Sigmoid colon (tissue), 7 donors: ENCODE measurements around the gene CFAP99. TPM values are rescaled to one million over a fixed set of nuclear protein-coding genes. Genes with fewer than 3 reads are reported as not detected.

Experiments used
- DNase-seq: peaks from one replicate; pipeline ENCODE4 v3.0.0-alpha.2; 2019
- H3K27ac ChIP-seq, 4 donors: fragments of 200-600 bp; sonication (generic); one replicate each; pipeline ENCODE4 v1.5.1; 2016 to 2019; ENCODE audit warnings: mild to moderate bottlenecking in 1 of 4
- H3K27me3 ChIP-seq, 3 donors: fragments of 200-600 bp; sonication (generic); one replicate each; pipeline ENCODE4 v1.5.1; 2019; ENCODE audit warnings: mild to moderate bottlenecking in 1 of 3
- H3K36me3 ChIP-seq, 4 donors: fragments of 200-600 bp; sonication (generic); one replicate each; pipeline ENCODE4 v1.5.1; 2016 to 2019
- H3K4me1 ChIP-seq, 4 donors: fragments of 200-600 bp; sonication (generic); one replicate each; pipeline ENCODE4 v1.5.1; 2017 to 2019
- H3K4me3 ChIP-seq, 4 donors: fragments of 200-600 bp; sonication (generic); one replicate each; pipeline ENCODE4 v1.5.1; 2017 to 2019; ENCODE audit warnings: mild to moderate bottlenecking in 2 of 4, moderate library complexity in 1 of 4
- H3K9me3 ChIP-seq, 4 donors: fragments of 200-600 bp in 3 of 4; sonication (generic) in 3 of 4; one replicate each; pipeline versions ENCODE4 v1.5.1 to v1.6.1; 2013 to 2019
- CTCF ChIP-seq, 4 experiments: fragments of 450-650 bp in 3 of 4; fragments of 200-600 bp in 1 of 4; IDR thresholded peaks; one replicate each; pipeline ENCODE4 v1.5.1; 2016 to 2019; ENCODE audit warnings: antibody characterized with exemption in 4 of 4, mild to moderate bottlenecking in 3 of 4, moderate library complexity in 2 of 4
- EP300 ChIP-seq, 4 donors: sonication (generic); formaldehyde crosslinking; IDR thresholded peaks; one replicate each; pipeline ENCODE4 v1.6.1; 2017; ENCODE audit warnings: antibody characterized with exemption in 4 of 4
- POLR2A ChIP-seq, 2 donors: fragments of 450-650 bp; IDR thresholded peaks; one replicate each; pipeline ENCODE4 v1.6.1; 2016; ENCODE audit warnings: antibody characterized with exemption in 2 of 2, mild to moderate bottlenecking in 2 of 2, moderate library complexity in 2 of 2
- POLR2AphosphoS5 ChIP-seq, 4 donors: sonication (generic); formaldehyde crosslinking; IDR thresholded peaks; one replicate each; pipeline ENCODE4 v1.6.1; 2017; ENCODE audit warnings: antibody characterized with exemption in 4 of 4
- WGBS, 2 donors: extraction: QIAGEN DNeasy Blood & Tissue Kit; methylation state at CpG; one replicate each; pipeline ENCODE4 v1.1.7; 2013; 5-methylcytosine and 5-hydroxymethylcytosine counted together
- intact Hi-C: fragments of 100-400 bp; cut with DNase I; formaldehyde crosslinking; loops from one replicate; pipeline ENCODE4 v1.15.1; 2023
- polyA plus RNA-seq, 3 donors: library from polyadenylated mRNA; stranded (reverse); fragments of 200-250 nt; gene quantifications; one replicate each; pipeline ENCODE4 v1.2.3, GENCODE V29; 2013
- total RNA-seq, 4 donors: library from RNA; depleted of rRNA; stranded (reverse); fragments of >200 nt; gene quantifications; one replicate each; pipeline ENCODE4 v1.1.0, GENCODE V29; 2016
- donor health status: healthy with polysubstance abuse.
- donor health status: Bipolar disorder and iron deficiency.
- donor health status: healthy.

CFAP99 gene
- total RNA-seq (not detected), polyA plus RNA-seq (under 1 TPM in 1 of 3 donors, not detected in 2; 0.58 TPM)

DNA sequence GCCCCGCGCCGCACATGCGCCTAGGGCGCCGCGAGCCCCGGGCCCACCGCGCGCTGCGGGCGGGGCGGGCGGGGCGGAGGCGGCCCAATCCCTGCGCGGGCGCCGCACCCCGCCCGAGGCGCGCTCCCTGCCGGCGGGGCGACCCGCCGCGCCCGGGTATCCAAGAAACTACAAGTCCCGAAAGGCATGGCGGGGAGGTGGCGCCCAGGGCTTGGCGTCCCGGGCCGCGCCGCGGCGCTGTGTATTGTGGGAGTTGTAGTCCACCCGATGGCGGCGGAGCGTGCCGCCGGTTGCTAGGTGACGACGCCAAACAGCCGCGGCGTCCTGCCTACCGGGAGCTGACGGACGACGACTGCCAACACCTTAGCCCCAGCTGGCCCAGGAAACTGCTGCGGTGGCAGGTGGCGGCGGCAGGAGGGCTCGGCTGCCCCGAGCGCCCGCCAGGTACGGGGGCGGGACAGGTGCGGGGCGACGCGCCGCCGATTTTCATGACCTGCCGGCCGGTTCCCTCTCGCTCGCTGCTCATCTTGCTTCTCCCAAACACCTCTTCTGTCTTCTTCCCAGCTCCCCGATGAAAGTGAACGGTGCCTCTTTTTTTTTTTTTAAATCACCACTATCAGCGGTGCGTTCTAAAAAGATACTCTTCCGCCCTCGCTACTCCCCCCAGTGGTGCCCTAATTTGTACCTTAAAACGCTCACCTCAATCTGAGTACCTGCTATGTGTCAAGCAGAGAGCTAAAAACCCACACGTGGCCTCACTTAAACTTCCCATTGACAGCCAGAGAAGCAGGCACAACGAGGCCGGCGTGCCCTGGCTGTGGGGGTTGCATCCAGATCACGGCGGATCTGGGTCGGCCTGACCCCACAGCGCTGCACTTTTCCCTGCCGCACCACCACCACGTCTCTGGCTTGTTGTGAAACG, at the start of gene CFAP99:
TSS of gene CFAP99 (plus strand) at position 306 of the 922 bp plus-strand sequence.
- no peaks in the 10 kb centered on the region for H3K9me3 ChIP-seq
- peak within 1 kb of the TSS in 2 of 4 donors; percentile 20 to 43 for H3K27ac ChIP-seq
- peaks cover 0 to 33% (median 29%) of the 10 kb centered on the region in 4 donors for H3K4me1 ChIP-seq
- no peaks in the 10 kb centered on the region for H3K36me3 ChIP-seq
- H3K4me3 ChIP-seq = peak within 1 kb of the TSS; percentile 34 to 73 (median 69)
- intact Hi-C loops = loop anchor here (5.0 kb wide), 6 partner anchors 48 to 543 kb away; partner anchors contain the start of genes FAM193A, GRK4, HAUS3 and MXD4
- TF ChIP-seq POLR2A (IDR thresholded peaks at IDR 0.05) (no peak), CTCF (IDR thresholded peaks at IDR 0.05) (no peak), EP300 (IDR thresholded peaks at IDR 0.05) (no peak), POLR2AphosphoS5 (IDR thresholded peaks at IDR 0.05) (peak in 1 of 4 donors; percentile 60)
- DNase-seq = peak; percentile 98
- 1% methylated on average over 94 of the region's 94 CpGs for WGBS, 2 donors
- peaks cover 8 to 84% (median 57%) of the 10 kb centered on the region in 3 donors for H3K27me3 ChIP-seq

DNA sequence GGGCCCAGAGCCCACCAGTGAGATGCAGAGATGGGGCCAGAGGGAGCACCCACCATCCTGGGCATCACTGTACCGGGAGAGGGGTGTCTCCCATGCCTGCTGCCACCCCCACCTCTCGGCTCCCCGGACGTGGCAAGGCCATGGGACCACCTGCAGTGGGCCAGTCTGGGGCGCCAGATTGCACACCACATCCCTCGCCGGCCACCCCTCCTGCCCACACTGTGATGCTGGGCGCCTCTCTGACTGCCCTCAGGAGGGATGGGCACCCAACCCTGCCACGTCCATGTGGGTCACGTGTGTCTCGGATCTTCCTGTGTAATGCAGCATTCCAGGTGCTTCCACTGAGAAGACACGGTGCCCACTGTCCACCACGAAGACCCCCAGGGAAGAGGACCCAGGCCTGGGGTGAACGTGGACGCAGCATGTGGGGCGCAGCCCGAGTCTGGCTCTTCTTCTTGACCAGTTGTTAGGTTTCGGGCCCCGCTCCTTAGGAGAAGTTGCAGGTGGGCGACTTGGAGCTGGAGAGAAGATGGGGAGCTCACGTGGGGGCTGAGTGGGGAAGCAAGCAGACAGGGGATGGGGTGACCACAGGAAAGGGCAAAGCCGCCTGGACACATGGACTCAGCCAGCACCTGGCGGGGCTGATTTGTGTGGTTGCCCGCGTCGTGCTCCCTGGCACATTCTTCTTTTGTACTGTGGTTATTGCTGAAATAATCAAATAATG, 48.0 kb upstream of the CFAP99 start:
- intact Hi-C loops = no loop called here
- Histone ChIP-seq H3K4me1 (peaks cover 0 to under 1% (median 0%) of the 10 kb centered on the region in 4 donors), H3K9me3 (peaks cover 0 to 3% (median 0%) of the 10 kb centered on the region in 4 donors), H3K27ac (no peak overlapping the region), H3K4me3 (no peak overlapping the region), H3K36me3 (no peaks in the 10 kb centered on the region), H3K27me3 (no peaks in the 10 kb centered on the region)
- WGBS, 2 donors = 89% methylated on average over 26 of the region's 26 CpGs
- no peak for DNase-seq
- TF ChIP-seq POLR2AphosphoS5 (IDR thresholded peaks at IDR 0.05) (no peak), POLR2A (IDR thresholded peaks at IDR 0.05) (no peak), CTCF (IDR thresholded peaks at IDR 0.05) (no peak), EP300 (IDR thresholded peaks at IDR 0.05) (no peak)

DNA sequence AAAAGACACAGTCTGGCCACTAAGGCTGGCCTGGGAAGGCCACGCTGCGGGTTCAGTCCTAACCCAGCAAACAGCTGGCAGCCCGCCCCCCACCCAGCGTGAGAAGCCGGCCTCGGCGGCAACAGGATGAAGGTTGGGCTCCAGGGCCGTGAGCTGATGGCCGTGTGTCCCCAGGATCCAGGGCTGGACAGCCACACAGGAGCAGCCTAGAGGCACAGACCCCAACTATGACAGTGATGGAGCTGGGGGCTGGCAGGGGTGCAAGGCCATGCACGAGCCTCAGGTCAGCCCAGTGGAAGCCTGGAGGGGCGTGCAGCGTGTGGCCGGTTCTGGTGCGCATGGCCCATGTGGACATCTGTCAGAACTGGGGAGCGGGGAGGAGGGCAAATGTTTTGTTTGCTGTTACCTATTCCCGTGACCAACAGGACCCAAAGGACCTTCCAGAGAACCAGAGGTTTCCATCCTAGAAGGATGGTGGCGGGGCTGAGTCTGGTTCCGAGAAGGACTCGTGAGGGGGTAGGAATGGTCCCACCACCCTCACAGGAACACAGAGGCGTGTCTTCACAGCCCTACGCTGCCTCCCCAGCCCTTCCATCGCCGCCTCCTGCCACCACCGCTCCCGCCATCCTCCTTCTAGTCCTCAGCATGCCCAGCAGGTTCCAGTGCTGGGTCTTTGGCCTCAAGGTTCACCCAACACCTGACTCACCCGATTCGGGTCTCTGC, 46.8 kb upstream of the CFAP99 start:
- peaks cover 0 to 3% (median 0%) of the 10 kb centered on the region in 4 donors for H3K9me3 ChIP-seq
- no peak overlapping the region for H3K4me3 ChIP-seq
- H3K36me3 ChIP-seq = no peaks in the 10 kb centered on the region
- no peak overlapping the region for H3K27ac ChIP-seq
- DNase-seq = no peak
- 82 to 88% methylated on average over 27 of the region's 27 CpGs for WGBS, 2 donors
- intact Hi-C loops = no loop called here
- TF ChIP-seq CTCF (IDR thresholded peaks at IDR 0.05) (no peak), POLR2A (IDR thresholded peaks at IDR 0.05) (no peak), POLR2AphosphoS5 (IDR thresholded peaks at IDR 0.05) (no peak), EP300 (IDR thresholded peaks at IDR 0.05) (no peak)
- no peaks in the 10 kb centered on the region for H3K4me1 ChIP-seq
- H3K27me3 ChIP-seq = no peaks in the 10 kb centered on the region

DNA sequence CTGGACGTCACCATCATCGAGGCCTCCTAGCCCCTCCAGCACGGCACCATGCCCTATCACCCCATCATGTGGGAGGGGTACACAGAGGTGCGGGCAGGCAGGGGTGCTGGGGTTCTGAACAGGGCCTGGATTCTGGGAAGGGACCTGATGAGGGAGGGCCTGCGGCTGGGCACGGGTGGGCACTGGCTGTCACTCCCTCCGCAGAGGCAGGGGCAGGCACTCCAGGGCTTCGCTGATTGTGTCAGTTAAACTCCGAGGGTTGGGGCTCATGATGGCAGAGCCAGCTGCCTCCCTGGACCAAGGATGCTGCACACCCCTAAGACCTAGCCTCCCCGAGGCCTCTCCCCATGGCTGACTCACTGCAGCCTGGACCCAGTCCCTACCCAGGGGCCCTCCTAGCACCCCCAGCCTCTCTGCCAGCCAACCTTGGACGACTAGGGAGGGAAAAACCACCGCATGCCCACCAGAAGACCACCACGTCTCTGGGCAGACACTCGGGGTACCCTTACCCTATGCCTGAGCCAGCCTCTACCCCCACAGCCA, 46.2 kb upstream of the CFAP99 start:
- WGBS, 2 donors = 91 to 92% methylated on average over 14 of the region's 14 CpGs
- DNase-seq = no peak

More for the DNA sequence above, 46.2 kb upstream of the CFAP99 start:
- Histone ChIP-seq H3K4me1 (no peaks in the 10 kb centered on the region), H3K9me3 (peaks cover 0 to 3% (median 0%) of the 10 kb centered on the region in 4 donors), H3K36me3 (no peaks in the 10 kb centered on the region), H3K27ac (no peak overlapping the region), H3K4me3 (no peak overlapping the region), H3K27me3 (no peaks in the 10 kb centered on the region)
- TF ChIP-seq EP300 (IDR thresholded peaks at IDR 0.05) (no peak), POLR2A (IDR thresholded peaks at IDR 0.05) (no peak), POLR2AphosphoS5 (IDR thresholded peaks at IDR 0.05) (no peak)
- intact Hi-C loops = no loop called here
